Ovary (tissue), 3 donors: Measurements from ENCODE around the gene RIPOR2.

Experiments
- CTCF ChIP-seq, 3 donors: fragments of 450-650 bp in 2 of 3; fragments of 200-600 bp in 1 of 3; IDR thresholded peaks; one replicate each; pipeline versions ENCODE4 v1.5.1 to v1.8.0; 2016 to 2022; ENCODE audit warnings: antibody characterized with exemption in 3 of 3, mild to moderate bottlenecking in 1 of 3
- EP300 ChIP-seq: sonication (generic); formaldehyde crosslinking; IDR thresholded peaks from one replicate; pipeline ENCODE4 v1.6.1; 2017; ENCODE audit warnings: antibody characterized with exemption
- POLR2A ChIP-seq: fragments of 450-650 bp; IDR thresholded peaks from one replicate; pipeline ENCODE4 v1.6.1; 2017; ENCODE audit warnings: antibody characterized with exemption, mild to moderate bottlenecking, moderate library complexity
- donor health status: DM: no; HTN: no; CAD: no.

- no peak for TF ChIP-seq EP300
- no peak for TF ChIP-seq POLR2A
- TF ChIP-seq CTCF (IDR thresholded peaks at IDR 0.05) = no peak
Observed at GRCh38 chr6:24823185-24823584, 112.6 kb downstream of the RIPOR2 start.
